Upper lobe of right lung (tissue), 1 donor: ENCODE data around the gene TEX14. TPM values are rescaled to one million over a fixed set of nuclear protein-coding genes. Genes with fewer than 3 reads are reported as not detected.

Source experiments
- ATAC-seq: fragments of 200-7000 bp; cut with Tn5 transposase; one replicate; pipeline ENCODE4 v1.9.1; 2020; ENCODE audit warnings: mild to moderate bottlenecking, moderate library complexity
- DNase-seq: peaks from one replicate; pipeline ENCODE4 v3.0.0-alpha.2; 2020
- H3K27ac ChIP-seq: fragments of 200-600 bp; one replicate; pipeline ENCODE4 v1.8.0; 2022
- H3K27me3 ChIP-seq: fragments of 200-600 bp; one replicate; pipeline ENCODE4 v1.8.0; 2022; ENCODE audit warnings: mild to moderate bottlenecking
- H3K36me3 ChIP-seq: fragments of 200-600 bp; one replicate; pipeline ENCODE4 v1.8.0; 2022
- H3K4me1 ChIP-seq: fragments of 200-600 bp; one replicate; pipeline ENCODE4 v1.8.0; 2022
- H3K4me3 ChIP-seq: fragments of 200-600 bp; one replicate; pipeline ENCODE4 v1.8.0; 2022; ENCODE audit warnings: mild to moderate bottlenecking
- H3K9me3 ChIP-seq: fragments of 200-600 bp; one replicate; pipeline ENCODE4 v1.8.0; 2022
- CTCF ChIP-seq: fragments of 200-600 bp; IDR thresholded peaks from one replicate; pipeline ENCODE4 v1.8.0; 2022; ENCODE audit warnings: antibody characterized with exemption
- intact Hi-C: fragments of 100-400 bp; cut with DNase I; formaldehyde crosslinking; loops from one replicate; pipeline ENCODE4 v1.11.0; 2022
- long read RNA-seq: library from polyadenylated mRNA; unstranded; transcript quantifications from one replicate; pipeline ENCODE4 v2.0.0, GENCODE V29; 2021
- total RNA-seq: library from RNA; stranded (reverse); fragmentation: NEBNext Ultra II Directional; extraction: Animal tissue kit (Norgen Biotek cat#: 25700); gene quantifications from one replicate; pipeline ENCODE4 v1.2.1, GENCODE V29; 2021
- donor health status: DM: no; HTN: yes; CAD: no; lungs with severe emphysema.

Gene TEX14, protein sequence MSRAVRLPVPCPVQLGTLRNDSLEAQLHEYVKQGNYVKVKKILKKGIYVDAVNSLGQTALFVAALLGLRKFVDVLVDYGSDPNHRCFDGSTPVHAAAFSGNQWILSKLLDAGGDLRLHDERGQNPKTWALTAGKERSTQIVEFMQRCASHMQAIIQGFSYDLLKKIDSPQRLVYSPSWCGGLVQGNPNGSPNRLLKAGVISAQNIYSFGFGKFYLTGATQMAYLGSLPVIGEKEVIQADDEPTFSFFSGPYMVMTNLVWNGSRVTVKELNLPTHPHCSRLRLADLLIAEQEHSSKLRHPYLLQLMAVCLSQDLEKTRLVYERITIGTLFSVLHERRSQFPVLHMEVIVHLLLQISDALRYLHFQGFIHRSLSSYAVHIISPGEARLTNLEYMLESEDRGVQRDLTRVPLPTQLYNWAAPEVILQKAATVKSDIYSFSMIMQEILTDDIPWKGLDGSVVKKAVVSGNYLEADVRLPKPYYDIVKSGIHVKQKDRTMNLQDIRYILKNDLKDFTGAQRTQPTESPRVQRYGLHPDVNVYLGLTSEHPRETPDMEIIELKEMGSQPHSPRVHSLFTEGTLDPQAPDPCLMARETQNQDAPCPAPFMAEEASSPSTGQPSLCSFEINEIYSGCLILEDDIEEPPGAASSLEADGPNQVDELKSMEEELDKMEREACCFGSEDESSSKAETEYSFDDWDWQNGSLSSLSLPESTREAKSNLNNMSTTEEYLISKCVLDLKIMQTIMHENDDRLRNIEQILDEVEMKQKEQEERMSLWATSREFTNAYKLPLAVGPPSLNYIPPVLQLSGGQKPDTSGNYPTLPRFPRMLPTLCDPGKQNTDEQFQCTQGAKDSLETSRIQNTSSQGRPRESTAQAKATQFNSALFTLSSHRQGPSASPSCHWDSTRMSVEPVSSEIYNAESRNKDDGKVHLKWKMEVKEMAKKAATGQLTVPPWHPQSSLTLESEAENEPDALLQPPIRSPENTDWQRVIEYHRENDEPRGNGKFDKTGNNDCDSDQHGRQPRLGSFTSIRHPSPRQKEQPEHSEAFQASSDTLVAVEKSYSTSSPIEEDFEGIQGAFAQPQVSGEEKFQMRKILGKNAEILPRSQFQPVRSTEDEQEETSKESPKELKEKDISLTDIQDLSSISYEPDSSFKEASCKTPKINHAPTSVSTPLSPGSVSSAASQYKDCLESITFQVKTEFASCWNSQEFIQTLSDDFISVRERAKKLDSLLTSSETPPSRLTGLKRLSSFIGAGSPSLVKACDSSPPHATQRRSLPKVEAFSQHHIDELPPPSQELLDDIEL (N-terminal part only)
- total RNA-seq, result 1.3 TPM
- long read RNA-seq, partial matches to known transcripts, result 0 of 1 reads
- long read RNA-seq, other reads (novel, unspliced or antisense), result 1 of 1 reads

DNA sequence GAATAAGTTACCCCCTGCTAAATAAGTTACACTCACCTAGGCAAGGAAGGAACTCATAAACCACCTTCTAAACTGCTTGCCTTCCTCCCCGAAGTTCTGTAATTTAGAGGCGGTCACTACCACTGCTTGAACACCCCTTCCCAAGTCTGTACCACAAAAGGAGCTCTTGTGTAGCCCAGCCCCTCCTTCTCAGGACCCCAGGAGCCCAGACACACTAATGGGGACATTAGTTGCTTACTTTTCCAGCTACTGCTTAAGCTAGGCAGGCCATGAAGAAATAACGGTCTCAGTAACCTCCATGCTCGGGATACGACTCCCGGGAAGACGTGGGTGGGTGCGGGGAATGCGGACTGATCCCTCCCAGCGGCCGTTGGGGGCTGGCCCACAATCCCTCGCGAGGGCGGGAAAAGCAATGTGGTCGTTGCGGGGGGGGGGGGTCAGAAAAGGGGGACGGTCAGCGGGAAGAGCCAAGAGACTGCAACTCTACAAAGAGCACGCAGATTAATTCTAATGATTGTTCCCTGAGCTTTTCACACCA is at the start of gene TEX14:
TSS of gene TEX14 (minus strand) at position 345 of the 538 bp plus-strand sequence. CDS start 40,044 bp downstream, outside the sequence.
- intact Hi-C loops, result no loop called here
- Histone ChIP-seq H3K4me3 (peak within 1 kb of the TSS; percentile 88), H3K36me3 (no peaks in the 10 kb centered on the region), H3K27me3 (no peaks in the 10 kb centered on the region), H3K4me1 (peaks cover 16% of the 10 kb centered on the region), H3K9me3 (no peaks in the 10 kb centered on the region), H3K27ac (peak within 1 kb of the TSS; percentile 88)
- no peak for TF ChIP-seq CTCF
- no peak for ATAC-seq
- DNase-seq, result no peak

GRCh38 chr17:58741121-58741625 is 49.3 kb upstream of the TEX14 start:
- Histone ChIP-seq H3K4me3 (no peak overlapping the region), H3K36me3 (no peaks in the 10 kb centered on the region), H3K27me3 (no peaks in the 10 kb centered on the region), H3K27ac (no peak overlapping the region), H3K9me3 (no peaks in the 10 kb centered on the region), H3K4me1 (no peaks in the 10 kb centered on the region)
- DNase-seq (no peak), ATAC-seq (no peak)
- TF ChIP-seq CTCF, result no peak
- intact Hi-C loops, result no loop called here

DNA sequence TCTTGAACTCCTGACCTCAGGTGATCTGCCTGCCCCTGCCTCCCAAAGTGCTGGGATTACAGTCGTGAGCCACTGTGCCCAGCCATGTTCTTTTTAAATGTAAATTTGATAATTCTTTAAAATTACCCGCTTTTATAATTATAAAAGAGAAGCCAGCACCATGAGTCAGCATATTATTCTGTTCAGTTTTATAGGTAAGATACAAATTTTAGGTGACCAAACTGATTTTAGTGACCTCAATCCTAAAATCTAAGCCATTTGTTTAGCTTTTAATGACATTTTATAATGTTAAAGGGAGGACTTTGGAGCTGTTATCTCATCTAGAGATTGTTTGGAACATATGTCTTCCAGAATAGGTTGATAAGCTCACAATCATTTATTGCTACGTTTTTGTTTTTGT is 43.0 kb upstream of the TEX14 start:
- H3K27me3 ChIP-seq, result no peaks in the 10 kb centered on the region
- peaks cover 4% of the 10 kb centered on the region for H3K36me3 ChIP-seq
- ATAC-seq (no peak), DNase-seq (no peak)
- no peak overlapping the region for H3K4me3 ChIP-seq
- no peaks in the 10 kb centered on the region for H3K9me3 ChIP-seq
- no peak for TF ChIP-seq CTCF
- H3K27ac ChIP-seq, result no peak overlapping the region
- H3K4me1 ChIP-seq, result no peaks in the 10 kb centered on the region
- intact Hi-C loops, result no loop called here

GRCh38 chr17:58734040-58734439 is 42.2 kb upstream of the TEX14 start:
- DNase-seq, result no peak
- intact Hi-C loops, result no loop called here
- H3K9me3 ChIP-seq, result no peaks in the 10 kb centered on the region
- H3K4me1 ChIP-seq, result no peaks in the 10 kb centered on the region
- no peak overlapping the region for H3K4me3 ChIP-seq
- H3K27me3 ChIP-seq, result no peaks in the 10 kb centered on the region
- H3K36me3 ChIP-seq, result peaks cover 4% of the 10 kb centered on the region
- no peak for TF ChIP-seq CTCF
- no peak overlapping the region for H3K27ac ChIP-seq
- no peak for ATAC-seq

DNA sequence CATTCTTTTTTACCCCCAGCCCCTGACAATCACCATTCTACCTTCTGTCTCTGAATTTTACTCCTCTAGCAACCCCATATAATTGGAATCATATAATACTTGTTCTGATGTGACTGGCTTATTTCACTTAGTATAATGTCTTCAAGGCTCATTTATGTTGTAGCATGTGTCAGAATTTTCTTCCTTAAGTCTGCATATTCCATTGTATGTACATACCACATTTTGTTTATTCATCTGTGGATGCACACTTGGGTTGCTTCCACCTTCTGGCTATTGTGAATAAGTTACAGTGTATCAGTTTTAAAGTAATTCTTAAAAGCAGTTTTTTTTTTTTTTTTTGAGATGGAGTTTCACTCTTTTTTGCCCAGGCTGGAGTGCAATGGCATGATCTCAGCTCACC is 39.1 kb upstream of the TEX14 start:
- Histone ChIP-seq H3K36me3 (peaks cover 4% of the 10 kb centered on the region), H3K4me3 (no peak overlapping the region), H3K27me3 (no peaks in the 10 kb centered on the region), H3K9me3 (no peaks in the 10 kb centered on the region), H3K4me1 (no peaks in the 10 kb centered on the region), H3K27ac (no peak overlapping the region)
- TF ChIP-seq CTCF, result no peak
- DNase-seq (no peak), ATAC-seq (no peak)
- intact Hi-C loops, result no loop called here
